ENCODE data around the gene FHIT.

FHIT gene

DNA sequence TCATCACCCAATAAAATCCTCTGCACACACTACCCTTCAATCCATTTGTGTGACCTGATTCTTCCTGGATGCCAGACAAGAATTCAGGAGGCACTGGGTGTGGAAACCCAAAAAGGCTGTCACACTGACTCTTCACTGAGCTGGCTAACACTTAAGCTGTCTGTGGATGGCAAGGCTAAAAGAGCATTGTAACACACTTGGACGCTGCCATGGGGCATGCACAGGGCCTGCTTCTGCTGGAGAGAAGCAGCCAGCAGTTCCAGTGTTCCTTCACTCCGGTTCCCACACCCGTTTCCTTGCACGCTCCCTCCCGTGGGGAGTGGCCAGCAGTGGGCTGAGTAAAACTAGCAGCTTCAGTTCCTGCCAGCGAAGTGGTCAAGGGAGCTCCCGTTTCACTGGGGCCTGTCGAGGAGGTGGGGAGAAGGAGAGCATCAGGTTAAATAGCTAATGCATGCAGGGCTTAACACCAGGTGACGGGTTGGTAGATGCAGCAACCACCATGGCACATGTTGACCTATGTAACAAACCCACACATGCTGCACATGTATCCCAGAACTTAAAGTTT, 737.1 kb downstream of the FHIT start:
- TF ChIP-seq, protein P1, sequence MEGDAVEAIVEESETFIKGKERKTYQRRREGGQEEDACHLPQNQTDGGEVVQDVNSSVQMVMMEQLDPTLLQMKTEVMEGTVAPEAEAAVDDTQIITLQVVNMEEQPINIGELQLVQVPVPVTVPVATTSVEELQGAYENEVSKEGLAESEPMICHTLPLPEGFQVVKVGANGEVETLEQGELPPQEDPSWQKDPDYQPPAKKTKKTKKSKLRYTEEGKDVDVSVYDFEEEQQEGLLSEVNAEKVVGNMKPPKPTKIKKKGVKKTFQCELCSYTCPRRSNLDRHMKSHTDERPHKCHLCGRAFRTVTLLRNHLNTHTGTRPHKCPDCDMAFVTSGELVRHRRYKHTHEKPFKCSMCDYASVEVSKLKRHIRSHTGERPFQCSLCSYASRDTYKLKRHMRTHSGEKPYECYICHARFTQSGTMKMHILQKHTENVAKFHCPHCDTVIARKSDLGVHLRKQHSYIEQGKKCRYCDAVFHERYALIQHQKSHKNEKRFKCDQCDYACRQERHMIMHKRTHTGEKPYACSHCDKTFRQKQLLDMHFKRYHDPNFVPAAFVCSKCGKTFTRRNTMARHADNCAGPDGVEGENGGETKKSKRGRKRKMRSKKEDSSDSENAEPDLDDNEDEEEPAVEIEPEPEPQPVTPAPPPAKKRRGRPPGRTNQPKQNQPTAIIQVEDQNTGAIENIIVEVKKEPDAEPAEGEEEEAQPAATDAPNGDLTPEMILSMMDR (IDR thresholded peaks at IDR 0.05; ENCODE audit: low read depth, low read length, missing control alignments), result no peak
- in situ Hi-C loops (cut with HindIII; ENCODE audit: low pct_ligation_motif_present, low sequenced_read_pairs), result no loop called here
- H3K4me3 ChIP-seq (ENCODE audit: low read depth, low read length), result no peak overlapping the region

DNA sequence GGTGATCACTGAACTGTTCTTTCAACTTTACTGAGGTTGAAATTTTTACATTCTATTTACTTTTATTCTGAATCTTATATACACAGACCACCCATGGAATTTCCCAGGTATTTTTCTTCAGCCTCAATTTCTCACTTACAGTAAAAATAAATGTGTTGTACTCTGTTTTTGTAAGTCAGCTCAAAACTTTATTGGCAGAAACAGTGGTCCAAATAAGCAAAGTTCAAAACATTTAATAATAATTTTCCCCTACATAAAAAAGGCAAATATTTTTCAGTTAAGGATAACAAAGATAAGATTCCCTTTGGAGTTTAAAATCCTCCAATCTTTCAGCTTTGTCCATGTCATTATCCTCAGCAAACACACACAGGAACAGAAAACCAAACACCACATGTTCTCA, 738.0 kb downstream of the FHIT start:
- Histone ChIP-seq H3K27ac (no peak overlapping the region), H3K4me3 (ENCODE audit: low read depth, low read length) (no peak overlapping the region), H3K36me3 (replicated peaks) (no peaks in the 10 kb centered on the region), H3K27me3 (replicated peaks) (no peaks in the 10 kb centered on the region)
- in situ Hi-C loops (cut with HindIII; ENCODE audit: low pct_ligation_motif_present, low sequenced_read_pairs), result no loop called here
- TF ChIP-seq, protein P1 (IDR thresholded peaks at IDR 0.05; ENCODE audit: low read depth, low read length, missing control alignments), result no peak
- DNase-seq, result no peak

More for the DNA sequence above, 737.1 kb downstream of the FHIT start:
- no peaks in the 10 kb centered on the region for H3K36me3 ChIP-seq (replicated peaks)
- no peak overlapping the region for H3K27ac ChIP-seq
- no peak for DNase-seq
- H3K27me3 ChIP-seq (replicated peaks), result no peaks in the 10 kb centered on the region

DNA sequence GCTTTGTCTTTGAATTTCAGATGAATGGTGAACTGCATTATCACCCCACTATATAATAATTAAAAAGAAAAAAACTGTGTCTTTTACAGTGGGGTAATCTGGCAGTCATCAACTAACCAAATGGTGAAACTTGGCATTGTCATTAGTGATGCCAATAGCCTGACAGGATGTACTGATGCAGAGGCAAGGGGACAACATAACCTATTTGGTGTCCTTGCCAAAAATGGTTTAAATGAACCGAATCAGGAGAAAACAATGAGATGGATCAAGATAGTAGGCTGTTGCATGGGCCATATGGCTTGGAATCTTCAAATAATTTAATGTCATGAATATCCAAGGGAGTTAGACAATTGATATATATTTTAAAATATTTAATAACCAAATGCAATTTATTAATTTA, 738.7 kb downstream of the FHIT start:
- H3K27me3 ChIP-seq (replicated peaks), result no peaks in the 10 kb centered on the region
- H3K36me3 ChIP-seq (replicated peaks), result no peaks in the 10 kb centered on the region
- no peak overlapping the region for H3K4me3 ChIP-seq (ENCODE audit: low read depth, low read length)
- DNase-seq, result no peak
- H3K27ac ChIP-seq, result no peak overlapping the region
- in situ Hi-C loops (cut with HindIII; ENCODE audit: low pct_ligation_motif_present, low sequenced_read_pairs), result no loop called here
- TF ChIP-seq, protein P1 (IDR thresholded peaks at IDR 0.05; ENCODE audit: low read depth, low read length, missing control alignments), result no peak

DNA sequence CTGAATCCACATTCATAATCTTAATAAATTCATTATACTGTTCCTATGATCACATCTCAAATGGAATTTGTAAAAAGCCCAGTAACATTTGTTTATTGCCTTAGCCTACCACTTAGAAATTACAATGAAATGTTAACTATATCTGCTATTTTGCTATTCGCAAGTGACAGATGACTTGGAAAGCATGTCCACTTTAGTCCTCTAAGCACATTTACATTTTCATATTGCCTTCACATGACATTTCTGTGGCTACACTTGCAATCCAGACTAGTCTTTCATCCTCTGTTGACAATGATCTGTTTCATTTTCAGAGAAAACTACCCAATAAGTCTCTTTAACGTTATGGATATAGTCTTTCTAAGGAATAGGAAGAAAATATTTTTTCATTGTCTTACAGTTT, 741.8 kb downstream of the FHIT start:
- Histone ChIP-seq H3K27ac (no peak overlapping the region), H3K4me3 (ENCODE audit: low read depth, low read length) (no peak overlapping the region), H3K36me3 (replicated peaks) (no peaks in the 10 kb centered on the region), H3K27me3 (replicated peaks) (no peaks in the 10 kb centered on the region)
- in situ Hi-C loops (cut with HindIII; ENCODE audit: low pct_ligation_motif_present, low sequenced_read_pairs), result no loop called here
- DNase-seq, result no peak
- TF ChIP-seq, protein P1 (IDR thresholded peaks at IDR 0.05; ENCODE audit: low read depth, low read length, missing control alignments), result no peak

DNA sequence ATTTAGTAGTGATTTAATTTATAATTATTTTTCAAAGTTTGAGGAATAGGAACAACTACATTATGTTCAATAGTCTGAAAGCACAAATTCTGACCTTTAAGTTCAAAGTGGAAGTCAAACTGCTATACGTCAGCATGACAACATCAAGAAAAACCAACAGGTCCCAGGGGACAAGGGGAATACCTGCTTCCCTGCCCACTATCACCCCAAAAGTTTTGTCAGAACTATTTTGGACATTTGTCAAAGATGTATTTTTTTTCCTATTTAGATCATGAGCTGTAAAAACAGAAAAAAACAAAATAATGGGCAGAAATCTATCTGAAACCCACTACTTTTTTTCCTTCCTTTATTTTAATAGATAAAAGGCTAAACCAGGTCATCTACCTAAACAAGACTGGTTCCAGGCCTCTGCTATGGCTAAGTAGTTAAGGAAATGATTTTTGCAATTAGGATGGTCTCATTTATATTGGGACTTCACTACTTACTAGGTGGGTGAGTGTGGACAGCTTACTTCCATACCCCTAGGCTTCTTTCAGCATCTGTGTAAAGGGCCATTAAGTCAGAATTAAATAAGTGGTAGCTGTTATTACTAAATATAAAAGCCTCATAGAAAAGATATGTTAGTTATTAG, 746.3 kb downstream of the FHIT start:
- in situ Hi-C loops (cut with HindIII; ENCODE audit: low pct_ligation_motif_present, low sequenced_read_pairs), result no loop called here
- Histone ChIP-seq H3K4me3 (ENCODE audit: low read depth, low read length) (no peak overlapping the region), H3K27me3 (replicated peaks) (no peaks in the 10 kb centered on the region), H3K27ac (no peak overlapping the region), H3K36me3 (replicated peaks) (no peaks in the 10 kb centered on the region)
- TF ChIP-seq, protein P1 (IDR thresholded peaks at IDR 0.05; ENCODE audit: low read depth, low read length, missing control alignments), result no peak
- no peak for DNase-seq

DNA sequence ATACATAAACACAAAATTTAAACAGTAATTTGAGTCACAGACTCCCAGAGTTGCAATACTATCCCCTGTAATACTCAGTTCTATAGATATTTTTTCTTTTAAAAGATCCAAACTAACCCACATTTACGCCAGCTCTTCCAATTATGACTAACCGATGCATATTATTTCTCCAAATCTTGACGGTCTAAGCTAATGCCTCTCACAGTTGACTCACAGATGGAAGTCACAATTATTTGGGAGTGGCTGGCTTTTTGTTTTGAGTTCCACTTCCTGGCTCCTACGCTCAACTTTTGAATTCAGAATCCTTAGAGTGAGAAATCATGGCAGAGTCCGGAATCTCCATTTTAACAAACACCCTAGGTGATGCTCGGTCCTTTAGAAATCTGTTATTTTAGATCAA, 749.9 kb downstream of the FHIT start:
- no peak overlapping the region for H3K27ac ChIP-seq
- H3K36me3 ChIP-seq (replicated peaks), result no peaks in the 10 kb centered on the region
- H3K4me3 ChIP-seq (ENCODE audit: low read depth, low read length), result no peak overlapping the region
- no peak for DNase-seq
- no peaks in the 10 kb centered on the region for H3K27me3 ChIP-seq (replicated peaks)
- TF ChIP-seq, protein P1 (IDR thresholded peaks at IDR 0.05; ENCODE audit: low read depth, low read length, missing control alignments), result no peak
- in situ Hi-C loops (cut with HindIII; ENCODE audit: low pct_ligation_motif_present, low sequenced_read_pairs), result no loop called here
